Breast epithelium (tissue), 3 donors: ENCODE results near the gene ZNF593.

Experiments
- POLR2A ChIP-seq: fragments of 450-650 bp; IDR thresholded peaks from one replicate; pipeline ENCODE4 v1.6.1; 2016; ENCODE audit warnings: antibody characterized with exemption, mild to moderate bottlenecking, moderate library complexity
- TF ChIP-seq, protein P1 (sequence below), 3 donors: fragments of 450-650 bp; IDR thresholded peaks; one replicate each; pipeline ENCODE4 v1.5.1; 2016 to 2017; ENCODE audit warnings: antibody characterized with exemption in 3 of 3, mild to moderate bottlenecking in 3 of 3, moderate library complexity in 3 of 3

- no peak for TF ChIP-seq POLR2A
- TF ChIP-seq, protein P1, sequence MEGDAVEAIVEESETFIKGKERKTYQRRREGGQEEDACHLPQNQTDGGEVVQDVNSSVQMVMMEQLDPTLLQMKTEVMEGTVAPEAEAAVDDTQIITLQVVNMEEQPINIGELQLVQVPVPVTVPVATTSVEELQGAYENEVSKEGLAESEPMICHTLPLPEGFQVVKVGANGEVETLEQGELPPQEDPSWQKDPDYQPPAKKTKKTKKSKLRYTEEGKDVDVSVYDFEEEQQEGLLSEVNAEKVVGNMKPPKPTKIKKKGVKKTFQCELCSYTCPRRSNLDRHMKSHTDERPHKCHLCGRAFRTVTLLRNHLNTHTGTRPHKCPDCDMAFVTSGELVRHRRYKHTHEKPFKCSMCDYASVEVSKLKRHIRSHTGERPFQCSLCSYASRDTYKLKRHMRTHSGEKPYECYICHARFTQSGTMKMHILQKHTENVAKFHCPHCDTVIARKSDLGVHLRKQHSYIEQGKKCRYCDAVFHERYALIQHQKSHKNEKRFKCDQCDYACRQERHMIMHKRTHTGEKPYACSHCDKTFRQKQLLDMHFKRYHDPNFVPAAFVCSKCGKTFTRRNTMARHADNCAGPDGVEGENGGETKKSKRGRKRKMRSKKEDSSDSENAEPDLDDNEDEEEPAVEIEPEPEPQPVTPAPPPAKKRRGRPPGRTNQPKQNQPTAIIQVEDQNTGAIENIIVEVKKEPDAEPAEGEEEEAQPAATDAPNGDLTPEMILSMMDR (IDR thresholded peaks at IDR 0.05), result no peak
Observed at GRCh38 chr1:26188477-26188876, 18.8 kb downstream of the ZNF593 start.
